GM21717 (cell line): ENCODE results near the gene TRAFD1.

ENCODE experiments used
- ATAC-seq: cut with Tn5 transposase; IDR thresholded peaks from one replicate; pipeline ENCODE4 v1.9.1; 2021; ENCODE audit warnings: mild to moderate bottlenecking, moderate library complexity; ENCODE audit not compliant: unreplicated experiment

Gene TRAFD1

GRCh38 chr12:112175361-112176155, 50.2 kb downstream of the TRAFD1 start:
- ATAC-seq = no peak

GRCh38 chr12:112176321-112177010, 51.1 kb downstream of the TRAFD1 start:
- ATAC-seq = no peak

- ATAC-seq = no peak
These were observed 53.4 kb downstream of the TRAFD1 start for GRCh38 chr12:112178796-112179195.

- no peak for ATAC-seq
These were observed 54.0 kb downstream of the TRAFD1 start for GRCh38 chr12:112179341-112179740.

GRCh38 chr12:112179916-112180315, 54.6 kb downstream of the TRAFD1 start:
- no peak for ATAC-seq

- ATAC-seq = no peak
These were observed 55.1 kb downstream of the TRAFD1 start for GRCh38 chr12:112180422-112180821.

- no peak for ATAC-seq
These were observed 57.1 kb downstream of the TRAFD1 start for GRCh38 chr12:112182499-112182898.

GRCh38 chr12:112183141-112184021, 58.0 kb downstream of the TRAFD1 start:
- ATAC-seq = no peak

GRCh38 chr12:112184056-112184887, 58.9 kb downstream of the TRAFD1 start:
- no peak for ATAC-seq

GRCh38 chr12:112185093-112185923, 59.9 kb downstream of the TRAFD1 start:
- no peak for ATAC-seq

- ATAC-seq = no peak
These were observed 62.9 kb downstream of the TRAFD1 start for GRCh38 chr12:112188130-112188830.

- ATAC-seq = no peak
These were observed 65.1 kb downstream of the TRAFD1 start for GRCh38 chr12:112190231-112191025.

- no peak for ATAC-seq
These were observed 65.8 kb downstream of the TRAFD1 start for GRCh38 chr12:112191201-112191600.

- no peak for ATAC-seq
These were observed 66.5 kb downstream of the TRAFD1 start for GRCh38 chr12:112191840-112192321.

GRCh38 chr12:112192475-112192874, 67.1 kb downstream of the TRAFD1 start:
- ATAC-seq = no peak

- no peak for ATAC-seq
These were observed 69.4 kb downstream of the TRAFD1 start for GRCh38 chr12:112194601-112195247.

- no peak for ATAC-seq
These were observed 71.0 kb downstream of the TRAFD1 start for GRCh38 chr12:112196196-112196875.
